Effector memory CD4-positive, alpha-beta T cell (primary cell): ENCODE data around the gene TCF7L2.

ENCODE experiments used
- DNase-seq, 3 donors: peaks; one replicate each; pipeline ENCODE4 v3.0.0-alpha.2; 2020
- H3K27ac ChIP-seq: 2 replicates; pipeline ENCODE4 v1.7.0; 2013; ENCODE audit warnings: mild to moderate bottlenecking, low read length, moderate library complexity; ENCODE audit not compliant: insufficient read depth, poor library complexity, severe bottlenecking
- H3K27me3 ChIP-seq: replicated peaks from 2 replicates; pipeline ENCODE4 v1.7.0; 2013; ENCODE audit warnings: mild to moderate bottlenecking, low read length; ENCODE audit not compliant: insufficient read depth, control insufficient read depth, poor library complexity, severe bottlenecking
- H3K36me3 ChIP-seq: 2 replicates; pipeline ENCODE4 v1.7.0; 2013; ENCODE audit warnings: mild to moderate bottlenecking, low read length, moderate library complexity; ENCODE audit not compliant: control insufficient read depth, insufficient read depth
- H3K4me1 ChIP-seq: 2 replicates; pipeline ENCODE4 v1.7.0; 2013; ENCODE audit warnings: low read length, mild to moderate bottlenecking; ENCODE audit not compliant: control insufficient read depth, insufficient read depth, poor library complexity, severe bottlenecking
- H3K4me3 ChIP-seq: 2 replicates; pipeline ENCODE4 v1.7.0; 2013; ENCODE audit warnings: low read length, low read depth, mild to moderate bottlenecking; ENCODE audit not compliant: insufficient read depth, poor library complexity, severe bottlenecking
- H3K9me3 ChIP-seq: 2 replicates; pipeline ENCODE4 v1.7.0; 2013; ENCODE audit warnings: mild to moderate bottlenecking, low read length, moderate library complexity; ENCODE audit not compliant: control insufficient read depth
- total RNA-seq, 3 donors: gene quantifications; one replicate each; lab custom pipeline; 2026; lab: John Stamatoyannopoulos, UW

The TCF7L2 gene
- total RNA-seq: 2.8 to 4.8 (median 3.9) reads per million in 3 donors

- H3K27ac ChIP-seq: peak within 1 kb of the TSS; percentile 18
- H3K27me3 ChIP-seq: no peaks in the 10 kb centered on the region
- H3K4me1 ChIP-seq: peaks cover 21% of the 10 kb centered on the region
- peak within 1 kb of the TSS; percentile 64 for H3K4me3 ChIP-seq
- no peaks in the 10 kb centered on the region for H3K36me3 ChIP-seq
- no peaks in the 10 kb centered on the region for H3K9me3 ChIP-seq
- DNase-seq: peak; percentile 50 to 72 (median 57)
These were observed at the start of gene TCF7L2 for GRCh38 chr10:112949875-112950507. TSS of gene TCF7L2 (plus strand) at chr10:112950247. CDS start at chr10:112950757, 510 bp downstream.

- H3K4me1 ChIP-seq: no peaks in the 10 kb centered on the region
- no peak for DNase-seq
- H3K36me3 ChIP-seq: no peaks in the 10 kb centered on the region
- H3K27ac ChIP-seq: no peak overlapping the region
- no peak overlapping the region for H3K4me3 ChIP-seq
- H3K9me3 ChIP-seq: no peaks in the 10 kb centered on the region
- H3K27me3 ChIP-seq: no peaks in the 10 kb centered on the region
These were observed 47.3 kb upstream of the TCF7L2 start for GRCh38 chr10:112902730-112903129.

GRCh38 chr10:112904000-112904399 is 46.0 kb upstream of the TCF7L2 start:
- no peaks in the 10 kb centered on the region for H3K27me3 ChIP-seq
- H3K36me3 ChIP-seq: no peaks in the 10 kb centered on the region
- no peaks in the 10 kb centered on the region for H3K4me1 ChIP-seq
- H3K27ac ChIP-seq: no peak overlapping the region
- DNase-seq: no peak
- H3K4me3 ChIP-seq: no peak overlapping the region
- H3K9me3 ChIP-seq: no peaks in the 10 kb centered on the region

- Histone ChIP-seq H3K27ac (no peak overlapping the region), H3K4me1 (no peaks in the 10 kb centered on the region), H3K36me3 (no peaks in the 10 kb centered on the region), H3K4me3 (no peak overlapping the region), H3K9me3 (no peaks in the 10 kb centered on the region), H3K27me3 (no peaks in the 10 kb centered on the region)
- no peak for DNase-seq
These were observed 43.1 kb upstream of the TCF7L2 start for GRCh38 chr10:112906945-112907344.

GRCh38 chr10:112907893-112908292 is 42.2 kb upstream of the TCF7L2 start:
- no peak overlapping the region for H3K4me3 ChIP-seq
- no peaks in the 10 kb centered on the region for H3K9me3 ChIP-seq
- H3K4me1 ChIP-seq: no peaks in the 10 kb centered on the region
- no peaks in the 10 kb centered on the region for H3K36me3 ChIP-seq
- H3K27ac ChIP-seq: no peak overlapping the region
- no peaks in the 10 kb centered on the region for H3K27me3 ChIP-seq
- DNase-seq: no peak

GRCh38 chr10:112911206-112911605 is 38.8 kb upstream of the TCF7L2 start:
- no peak overlapping the region for H3K27ac ChIP-seq
- H3K9me3 ChIP-seq: no peaks in the 10 kb centered on the region
- no peaks in the 10 kb centered on the region for H3K36me3 ChIP-seq
- no peaks in the 10 kb centered on the region for H3K27me3 ChIP-seq
- no peak for DNase-seq
- H3K4me3 ChIP-seq: no peak overlapping the region
- no peaks in the 10 kb centered on the region for H3K4me1 ChIP-seq

DNA sequence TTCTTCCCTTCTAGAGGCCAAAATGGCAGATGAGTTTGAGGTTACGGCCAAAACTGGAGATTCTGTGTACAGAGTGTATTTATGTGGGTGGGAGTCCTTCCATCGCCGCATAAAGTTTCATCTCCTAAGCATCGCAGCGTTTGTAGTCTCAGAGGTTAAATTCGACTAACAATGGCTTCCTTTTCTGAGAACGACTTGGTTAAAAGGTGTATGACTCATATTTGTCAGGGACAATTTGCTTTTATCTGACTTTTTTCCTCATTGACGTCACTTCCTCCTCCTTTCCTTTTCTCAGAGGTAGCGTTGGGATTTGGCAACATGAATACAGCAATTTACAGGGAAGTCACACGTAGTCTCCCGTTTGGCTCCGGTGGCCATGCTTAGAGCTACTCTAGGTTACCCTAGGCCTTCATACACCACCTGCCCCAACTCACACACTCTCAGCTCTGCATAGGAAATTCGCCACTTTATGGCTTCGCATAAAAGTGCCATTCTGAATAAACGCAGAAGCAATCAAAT is 37.6 kb upstream of the TCF7L2 start:
- Histone ChIP-seq H3K4me3 (no peak overlapping the region), H3K9me3 (no peaks in the 10 kb centered on the region), H3K27ac (no peak overlapping the region), H3K27me3 (no peaks in the 10 kb centered on the region), H3K36me3 (no peaks in the 10 kb centered on the region), H3K4me1 (no peaks in the 10 kb centered on the region)
- DNase-seq: no peak

- Histone ChIP-seq H3K9me3 (no peaks in the 10 kb centered on the region), H3K4me1 (no peaks in the 10 kb centered on the region), H3K27me3 (no peaks in the 10 kb centered on the region), H3K4me3 (no peak overlapping the region), H3K36me3 (no peaks in the 10 kb centered on the region), H3K27ac (no peak overlapping the region)
- no peak for DNase-seq
These were observed 36.8 kb upstream of the TCF7L2 start for GRCh38 chr10:112913255-112913654.

- Histone ChIP-seq H3K27ac (no peak overlapping the region), H3K36me3 (no peaks in the 10 kb centered on the region), H3K4me1 (no peaks in the 10 kb centered on the region), H3K27me3 (no peaks in the 10 kb centered on the region), H3K4me3 (no peak overlapping the region), H3K9me3 (no peaks in the 10 kb centered on the region)
- no peak for DNase-seq
These were observed 36.3 kb upstream of the TCF7L2 start for GRCh38 chr10:112913661-112914287.

GRCh38 chr10:112914288-112914952 is 35.6 kb upstream of the TCF7L2 start:
- H3K27ac ChIP-seq: no peak overlapping the region
- H3K4me1 ChIP-seq: no peaks in the 10 kb centered on the region
- no peaks in the 10 kb centered on the region for H3K36me3 ChIP-seq
- H3K4me3 ChIP-seq: no peak overlapping the region
- no peaks in the 10 kb centered on the region for H3K9me3 ChIP-seq
- no peaks in the 10 kb centered on the region for H3K27me3 ChIP-seq
- DNase-seq: no peak
